Activated CD8-positive, alpha-beta memory T cell treated with anti-CD3 and anti-CD28 coated beads, Interleukin-2, amount 10 ng/mL, durations not matched to agents 7 days and 5 days (primary cell): Measurements from ENCODE around the gene PACS1. TPM values are rescaled to one million over a fixed set of nuclear protein-coding genes. Genes with fewer than 3 reads are reported as not detected.

Experiments
- ATAC-seq: fragments of 150-1000 bp; cut with Tn5 transposase; one replicate; pipeline ENCODE4 v1.10.0; 2021; ENCODE audit warnings: moderate library complexity
- CTCF ChIA-PET: fragments of 350-600 bp; sonication (Branson Sonifier 250); formaldehyde crosslinking; loops from one replicate; lab custom pipeline; 2021; ENCODE audit warnings: antibody characterized with exemption; lab: Charles Lee
- DNase-seq: peaks from one replicate; pipeline ENCODE4 v3.0.0-alpha.2; 2020
- H3K27ac Mint-ChIP-seq: one replicate; pipeline ENCODE4 v1.8.0; 2021; ENCODE audit warnings: mild to moderate bottlenecking, mixed read lengths
- H3K27me3 Mint-ChIP-seq: one replicate; pipeline ENCODE4 v1.8.0; 2021; ENCODE audit warnings: mixed read lengths
- H3K36me3 Mint-ChIP-seq: one replicate; pipeline ENCODE4 v1.8.0; 2021; ENCODE audit warnings: mild to moderate bottlenecking, mixed read lengths
- H3K4me1 Mint-ChIP-seq: one replicate; pipeline ENCODE4 v1.8.0; 2021; ENCODE audit warnings: mixed read lengths
- H3K4me3 Mint-ChIP-seq: one replicate; pipeline ENCODE4 v1.8.0; 2021; ENCODE audit warnings: mild to moderate bottlenecking, moderate library complexity, mixed read lengths
- H3K9me3 Mint-ChIP-seq: one replicate; pipeline ENCODE4 v1.8.0; 2022; ENCODE audit warnings: low read depth, mixed read lengths
- total RNA-seq, 2 experiments: library from RNA; stranded (reverse); gene quantifications; one replicate each; pipeline ENCODE4 v1.2.3, GENCODE V29; 2021

Gene PACS1
- total RNA-seq, 2 experiments from 2014 or later, result 96.6 to 104 TPM

- Mint-ChIP-seq H3K4me3 (no peak overlapping the region), H3K27ac (no peak overlapping the region), H3K9me3 (peaks cover 2% of the 10 kb centered on the region), H3K36me3 (peaks cover 20% of the 10 kb centered on the region), H3K4me1 (peaks cover 13% of the 10 kb centered on the region), H3K27me3 (no peaks in the 10 kb centered on the region)
- CTCF ChIA-PET, result no interaction called here
- DNase-seq (no peak), ATAC-seq (no peak)
Observed at GRCh38 chr11:66146074-66146473, 76.0 kb downstream of the PACS1 start.

DNA sequence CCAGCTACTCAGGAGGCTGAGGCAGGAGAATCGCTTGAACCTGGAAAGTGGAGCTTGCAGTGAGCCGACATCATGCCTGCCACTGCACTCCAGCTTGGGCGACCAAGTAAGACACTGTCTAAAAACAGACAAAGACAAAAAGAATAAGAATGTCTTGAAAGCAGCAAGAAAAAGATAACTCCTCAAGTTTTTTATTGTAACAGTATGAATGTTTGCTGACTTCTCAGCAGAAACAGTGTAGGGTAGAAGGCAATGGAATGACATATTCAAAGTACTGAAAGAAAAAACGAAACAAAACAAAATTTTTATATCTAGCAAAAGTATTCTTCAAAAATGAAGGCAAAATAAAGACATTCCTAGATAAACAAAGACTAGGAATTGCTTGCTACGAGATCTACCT lies 76.9 kb downstream of the PACS1 start:
- H3K4me3 Mint-ChIP-seq, result no peak overlapping the region
- no peaks in the 10 kb centered on the region for H3K27me3 Mint-ChIP-seq
- H3K4me1 Mint-ChIP-seq, result peaks cover 13% of the 10 kb centered on the region
- peaks cover 21% of the 10 kb centered on the region for H3K36me3 Mint-ChIP-seq
- no peak overlapping the region for H3K27ac Mint-ChIP-seq
- CTCF ChIA-PET, result interaction anchor here (1.7 kb wide), 1 partner anchor 79 kb away, joined by 6 read pairs; no protein-coding TSS in a partner anchor
- ATAC-seq (no peak), DNase-seq (no peak)
- peaks cover 2% of the 10 kb centered on the region for H3K9me3 Mint-ChIP-seq

DNA sequence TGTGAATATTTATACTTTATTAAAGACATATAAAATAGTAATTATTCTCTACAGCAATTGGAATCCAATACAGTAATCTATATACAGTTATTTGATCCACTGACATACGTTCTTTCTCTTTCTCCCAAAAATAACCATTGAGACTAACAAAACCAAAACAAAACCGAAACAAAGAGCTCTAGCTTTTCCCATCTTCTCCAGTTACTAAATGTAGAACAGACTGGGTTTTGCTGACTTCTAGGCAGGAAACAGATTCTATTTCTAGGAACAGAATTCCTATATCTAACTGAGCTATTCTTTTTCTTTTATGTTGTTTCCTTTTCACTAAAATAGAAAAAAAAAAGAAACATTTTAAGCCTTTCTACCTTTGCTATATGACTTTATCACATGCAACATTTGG lies 80.1 kb downstream of the PACS1 start:
- H3K4me1 Mint-ChIP-seq, result peaks cover 16% of the 10 kb centered on the region
- DNase-seq (no peak), ATAC-seq (no peak)
- H3K27ac Mint-ChIP-seq, result no peak overlapping the region
- no peaks in the 10 kb centered on the region for H3K27me3 Mint-ChIP-seq
- H3K36me3 Mint-ChIP-seq, result peaks cover 23% of the 10 kb centered on the region
- H3K4me3 Mint-ChIP-seq, result no peak overlapping the region
- H3K9me3 Mint-ChIP-seq, result peaks cover 2% of the 10 kb centered on the region
- CTCF ChIA-PET, result interaction anchor here (1.5 kb wide), 1 partner anchor 132 kb away, joined by 3 read pairs; no protein-coding TSS in a partner anchor

DNA sequence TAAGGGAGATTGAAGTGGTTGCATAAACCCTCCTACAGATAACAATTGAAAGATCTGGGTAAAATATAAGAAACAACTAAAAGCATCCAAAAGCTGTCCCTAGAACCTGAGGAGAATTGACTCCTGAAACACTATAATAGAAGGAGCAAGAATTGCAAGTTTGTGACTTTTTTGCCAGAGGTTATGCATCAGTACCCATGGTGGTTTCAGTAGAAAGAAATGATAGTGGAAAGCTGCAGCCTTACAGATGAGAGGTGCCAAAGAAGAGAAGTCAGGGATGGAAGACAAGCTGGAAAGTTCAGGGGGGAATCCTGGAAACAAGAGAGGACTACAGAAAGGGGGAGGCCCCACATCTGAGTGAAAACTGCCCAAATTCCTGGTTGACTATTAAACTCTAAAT lies 80.7 kb downstream of the PACS1 start:
- H3K9me3 Mint-ChIP-seq, result peaks cover 2% of the 10 kb centered on the region
- peaks cover 15% of the 10 kb centered on the region for H3K4me1 Mint-ChIP-seq
- no peak overlapping the region for H3K4me3 Mint-ChIP-seq
- DNase-seq, result no peak
- H3K36me3 Mint-ChIP-seq, result peaks cover 18% of the 10 kb centered on the region
- H3K27ac Mint-ChIP-seq, result no peak overlapping the region
- H3K27me3 Mint-ChIP-seq, result no peaks in the 10 kb centered on the region
- no peak for ATAC-seq
- CTCF ChIA-PET, result interaction anchor here (1.1 to 1.5 kb wide), 3 partner anchors 14 to 132 kb away, joined by 3 to 4 read pairs (median 4); no protein-coding TSS in a partner anchor

- H3K36me3 Mint-ChIP-seq, result peaks cover 14% of the 10 kb centered on the region
- H3K27ac Mint-ChIP-seq, result no peak overlapping the region
- CTCF ChIA-PET, result interaction anchor here (1.1 to 1.5 kb wide), 4 partner anchors 15 to 131 kb away, joined by 3 to 4 read pairs (median 4); no protein-coding TSS in a partner anchor
- no peak for DNase-seq
- H3K4me1 Mint-ChIP-seq, result peaks cover 16% of the 10 kb centered on the region
- peaks cover 2% of the 10 kb centered on the region for H3K9me3 Mint-ChIP-seq
- no peaks in the 10 kb centered on the region for H3K27me3 Mint-ChIP-seq
- no peak for ATAC-seq
- H3K4me3 Mint-ChIP-seq, result no peak overlapping the region
Observed at GRCh38 chr11:66151273-66151672, 81.2 kb downstream of the PACS1 start.

GRCh38 chr11:66154109-66154508 lies 84.0 kb downstream of the PACS1 start:
- Mint-ChIP-seq H3K36me3 (peaks cover 7% of the 10 kb centered on the region), H3K4me1 (peaks cover 29% of the 10 kb centered on the region), H3K4me3 (no peak overlapping the region), H3K27me3 (no peaks in the 10 kb centered on the region), H3K9me3 (no peaks in the 10 kb centered on the region), H3K27ac (no peak overlapping the region)
- ATAC-seq, result no peak
- CTCF ChIA-PET, result interaction anchor here (0.7 to 1.2 kb wide), 2 partner anchors 57 to 109 kb away, joined by 3 to 4 read pairs; no protein-coding TSS in a partner anchor
- no peak for DNase-seq

DNA sequence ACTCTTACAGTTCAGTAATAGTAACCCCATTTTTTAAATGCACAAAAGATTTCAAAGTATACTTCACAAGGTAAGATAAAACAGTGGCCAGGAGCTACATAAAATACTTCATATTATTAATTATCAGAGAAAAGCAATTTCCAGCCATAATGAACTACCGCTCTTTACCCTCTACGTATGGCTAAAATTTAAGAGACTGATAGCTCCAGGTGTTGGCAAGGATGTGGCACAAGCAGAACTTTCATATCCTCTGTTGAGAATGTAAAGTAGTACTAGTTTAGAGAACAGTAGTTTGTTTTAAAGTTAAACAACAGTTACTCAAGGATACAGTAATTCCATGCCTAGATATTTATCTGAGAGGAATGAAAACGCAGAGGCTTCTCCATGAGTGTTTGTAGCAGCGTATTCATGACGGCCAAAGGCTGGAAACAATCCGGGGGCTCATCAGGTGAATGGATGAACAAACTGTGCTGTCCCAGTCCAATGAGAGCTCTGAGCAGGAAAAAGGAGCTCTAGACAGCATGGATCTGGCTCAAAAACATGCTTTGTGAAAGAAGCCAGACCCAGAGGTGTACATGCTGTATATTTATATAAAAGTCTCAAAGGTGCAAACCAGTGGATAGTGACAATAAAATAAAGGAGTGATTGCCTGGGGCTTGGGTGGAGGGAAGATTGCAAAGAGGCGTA lies 85.5 kb downstream of the PACS1 start:
- H3K36me3 Mint-ChIP-seq, result peaks cover 7% of the 10 kb centered on the region
- DNase-seq, result no peak
- CTCF ChIA-PET, result interaction anchor here (0.5 kb wide), 1 partner anchor 228 kb away, joined by 3 read pairs; no protein-coding TSS in a partner anchor
- no peak overlapping the region for H3K4me3 Mint-ChIP-seq
- peaks cover 22% of the 10 kb centered on the region for H3K4me1 Mint-ChIP-seq
- H3K27ac Mint-ChIP-seq, result no peak overlapping the region
- no peaks in the 10 kb centered on the region for H3K9me3 Mint-ChIP-seq
- no peak for ATAC-seq
- H3K27me3 Mint-ChIP-seq, result no peaks in the 10 kb centered on the region

- DNase-seq, result no peak
- no peak overlapping the region for H3K4me3 Mint-ChIP-seq
- H3K4me1 Mint-ChIP-seq, result peaks cover 20% of the 10 kb centered on the region
- H3K27ac Mint-ChIP-seq, result no peak overlapping the region
- H3K27me3 Mint-ChIP-seq, result no peaks in the 10 kb centered on the region
- CTCF ChIA-PET, result no interaction called here
- no peaks in the 10 kb centered on the region for H3K9me3 Mint-ChIP-seq
- H3K36me3 Mint-ChIP-seq, result peaks cover 6% of the 10 kb centered on the region
- ATAC-seq, result no peak
Observed at GRCh38 chr11:66157182-66157864, 87.3 kb downstream of the PACS1 start.

DNA sequence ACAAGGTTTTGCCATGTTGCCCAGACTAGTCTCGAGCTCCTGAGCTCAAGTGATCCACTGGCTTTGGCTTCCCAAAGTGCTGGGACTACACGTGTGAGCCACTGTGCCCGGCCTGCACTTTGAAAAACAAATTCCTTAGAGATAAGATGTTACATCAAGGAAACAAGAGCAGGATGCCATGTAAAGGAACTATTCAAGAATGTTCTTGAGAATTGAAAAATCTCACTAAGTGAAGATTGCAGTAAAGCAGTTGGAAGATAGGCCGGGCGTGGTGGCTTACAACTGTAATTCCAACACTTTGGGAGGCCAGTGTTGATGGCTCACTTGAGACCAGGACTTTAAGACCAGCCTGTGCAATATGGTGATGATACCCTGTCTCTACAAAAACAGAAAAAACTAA lies 88.1 kb downstream of the PACS1 start:
- Mint-ChIP-seq H3K36me3 (peaks cover 1% of the 10 kb centered on the region), H3K4me3 (no peak overlapping the region), H3K27me3 (no peaks in the 10 kb centered on the region), H3K27ac (no peak overlapping the region), H3K9me3 (no peaks in the 10 kb centered on the region), H3K4me1 (peaks cover 20% of the 10 kb centered on the region)
- CTCF ChIA-PET, result no interaction called here
- DNase-seq (no peak), ATAC-seq (no peak)

DNA sequence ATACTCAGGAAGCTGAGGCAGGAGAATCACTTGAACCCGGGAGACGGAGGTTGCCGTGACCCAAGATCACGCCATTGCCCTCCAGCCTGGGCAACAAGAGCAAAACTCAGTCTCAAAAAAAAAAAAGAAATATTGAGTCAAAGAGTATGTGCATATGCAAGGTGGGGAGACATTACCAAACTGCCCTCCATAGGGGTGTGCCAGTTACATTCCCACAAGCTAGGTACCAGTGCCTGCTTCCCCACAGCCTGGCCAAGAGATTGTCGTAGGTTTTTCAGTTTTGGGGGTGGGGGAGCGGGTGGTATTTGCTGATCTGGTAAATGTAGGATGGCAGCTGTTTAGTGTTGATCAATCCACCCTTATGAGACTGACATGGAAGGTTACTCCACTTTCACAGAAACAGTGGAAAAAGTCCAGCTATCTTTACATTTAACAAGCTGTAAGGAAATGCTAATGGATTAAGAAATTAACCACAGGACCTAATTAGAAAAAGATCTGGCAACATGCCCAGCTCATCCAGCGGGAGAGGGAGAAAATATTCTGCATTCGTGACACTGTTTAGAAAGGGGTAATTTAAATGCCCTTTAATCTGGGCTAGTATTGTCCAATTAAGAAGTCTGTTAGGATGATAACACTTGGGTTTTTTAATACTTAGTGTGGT lies 89.4 kb downstream of the PACS1 start:
- Mint-ChIP-seq H3K9me3 (no peaks in the 10 kb centered on the region), H3K36me3 (peaks cover 1% of the 10 kb centered on the region)

DNA sequence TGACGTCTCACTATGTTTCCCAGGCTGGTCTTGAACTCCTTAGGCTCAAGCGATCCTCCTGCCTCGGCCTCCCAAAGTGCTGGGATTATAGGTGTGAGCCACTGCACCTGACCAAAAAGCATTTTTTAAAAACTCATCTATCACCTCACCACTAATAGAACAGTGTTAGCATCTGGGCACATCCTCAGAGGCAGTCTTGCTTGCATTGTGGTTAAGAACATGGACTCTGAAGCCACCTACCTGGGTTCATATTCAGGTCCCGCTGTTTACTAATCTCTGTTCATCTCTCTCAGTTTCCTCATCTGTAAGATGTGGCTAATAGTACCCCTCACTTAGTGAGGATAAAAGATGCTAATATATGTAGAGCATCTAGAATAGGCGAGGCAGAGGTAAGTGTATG lies 90.6 kb downstream of the PACS1 start:
- no peak overlapping the region for H3K27ac Mint-ChIP-seq
- H3K4me3 Mint-ChIP-seq, result no peak overlapping the region
- H3K9me3 Mint-ChIP-seq, result no peaks in the 10 kb centered on the region
- CTCF ChIA-PET, result interaction anchor here (1.1 kb wide), 1 partner anchor 17 kb away, joined by 3 read pairs; no protein-coding TSS in a partner anchor
- DNase-seq (no peak), ATAC-seq (no peak)
- H3K36me3 Mint-ChIP-seq, result peaks cover 1% of the 10 kb centered on the region
- peaks cover 15% of the 10 kb centered on the region for H3K4me1 Mint-ChIP-seq
- H3K27me3 Mint-ChIP-seq, result no peaks in the 10 kb centered on the region

More for the DNA sequence above, 89.4 kb downstream of the PACS1 start:
- H3K27ac Mint-ChIP-seq, result no peak overlapping the region
- H3K27me3 Mint-ChIP-seq, result no peaks in the 10 kb centered on the region
- no peak for DNase-seq
- CTCF ChIA-PET, result interaction anchor here (1.1 kb wide), 1 partner anchor 15 kb away, joined by 3 read pairs; no protein-coding TSS in a partner anchor
- no peak for ATAC-seq
- peaks cover 20% of the 10 kb centered on the region for H3K4me1 Mint-ChIP-seq
- H3K4me3 Mint-ChIP-seq, result no peak overlapping the region

- Mint-ChIP-seq H3K9me3 (no peaks in the 10 kb centered on the region), H3K27ac (no peak overlapping the region), H3K27me3 (no peaks in the 10 kb centered on the region), H3K4me3 (no peak overlapping the region), H3K4me1 (no peaks in the 10 kb centered on the region), H3K36me3 (peaks cover 2% of the 10 kb centered on the region)
- CTCF ChIA-PET, result no interaction called here
- ATAC-seq (no peak), DNase-seq (no peak)
Observed at GRCh38 chr11:66168289-66168688, 98.2 kb downstream of the PACS1 start.

DNA sequence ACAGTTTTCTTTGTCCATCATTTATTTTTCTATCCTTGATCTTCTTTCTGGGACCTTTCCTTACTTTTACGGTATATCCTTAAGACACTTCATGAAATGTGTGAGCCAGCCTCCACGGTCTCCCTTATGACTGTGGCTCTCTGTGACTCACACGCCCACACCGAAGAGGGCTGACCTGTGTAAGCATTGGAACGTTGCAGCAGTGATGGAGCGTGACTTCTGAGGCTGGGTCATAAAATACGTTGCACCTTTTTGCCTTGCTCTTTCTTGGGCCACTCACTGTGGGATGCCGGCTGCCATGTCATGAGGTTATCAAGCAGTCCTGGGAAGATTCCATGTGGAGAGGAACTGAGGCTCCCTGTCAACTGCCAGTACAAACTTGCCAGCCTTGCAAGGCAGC lies 102.1 kb downstream of the PACS1 start:
- CTCF ChIA-PET, result no interaction called here
- ATAC-seq (no peak), DNase-seq (no peak)
- H3K4me1 Mint-ChIP-seq, result peaks cover 2% of the 10 kb centered on the region
- H3K27ac Mint-ChIP-seq, result no peak overlapping the region
- no peak overlapping the region for H3K4me3 Mint-ChIP-seq
- H3K9me3 Mint-ChIP-seq, result no peaks in the 10 kb centered on the region
- no peaks in the 10 kb centered on the region for H3K27me3 Mint-ChIP-seq
- H3K36me3 Mint-ChIP-seq, result peaks cover 2% of the 10 kb centered on the region
